Measurements from ENCODE around the gene KLK15.

KLK15 gene, protein sequence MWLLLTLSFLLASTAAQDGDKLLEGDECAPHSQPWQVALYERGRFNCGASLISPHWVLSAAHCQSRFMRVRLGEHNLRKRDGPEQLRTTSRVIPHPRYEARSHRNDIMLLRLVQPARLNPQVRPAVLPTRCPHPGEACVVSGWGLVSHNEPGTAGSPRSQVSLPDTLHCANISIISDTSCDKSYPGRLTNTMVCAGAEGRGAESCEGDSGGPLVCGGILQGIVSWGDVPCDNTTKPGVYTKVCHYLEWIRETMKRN

DNA sequence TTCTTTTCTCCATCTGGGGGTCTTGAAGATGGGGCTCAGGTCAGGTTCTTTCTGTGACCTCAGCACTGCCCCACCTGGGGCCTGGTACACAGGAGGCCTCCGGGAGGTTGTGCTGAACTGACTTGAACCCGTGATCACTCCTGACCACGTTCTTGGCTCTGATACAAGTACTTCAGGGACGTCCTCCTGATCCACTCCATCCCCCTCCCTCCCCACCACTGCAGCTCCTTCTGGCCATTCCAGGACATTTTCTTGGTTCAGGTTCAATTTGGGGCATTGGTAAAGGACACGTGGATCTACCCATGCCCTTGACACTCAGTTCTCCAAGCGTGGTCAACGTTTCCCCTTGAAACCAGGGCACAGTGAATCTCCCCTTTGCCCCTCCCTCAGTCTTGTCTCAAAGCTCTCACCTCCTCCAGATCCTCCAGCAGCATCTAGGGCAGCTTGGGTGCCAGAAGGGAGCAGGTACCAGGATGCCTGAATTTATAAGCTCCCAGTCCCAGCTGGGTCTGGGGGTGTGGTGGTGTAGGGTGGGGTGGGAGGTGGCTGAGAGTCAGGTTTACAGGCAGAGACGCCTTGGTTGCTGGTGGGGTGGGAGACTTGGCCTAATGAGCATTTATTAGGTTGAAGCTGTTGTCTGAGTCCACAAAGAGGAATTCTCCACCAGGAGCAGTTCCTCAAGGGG, at the start of gene KLK15:
KLK15 (minus strand) TSS at position 458 of the 685 bp plus-strand sequence. CDS start 2,082 bp downstream, outside the sequence.
- no peak for TF ChIP-seq ZNF274 (IDR thresholded peaks at IDR 0.05; ENCODE audit: low read depth, low read length)
- H3K4me3 ChIP-seq (ENCODE audit: low read length), result no peak within 1 kb of the TSS

DNA sequence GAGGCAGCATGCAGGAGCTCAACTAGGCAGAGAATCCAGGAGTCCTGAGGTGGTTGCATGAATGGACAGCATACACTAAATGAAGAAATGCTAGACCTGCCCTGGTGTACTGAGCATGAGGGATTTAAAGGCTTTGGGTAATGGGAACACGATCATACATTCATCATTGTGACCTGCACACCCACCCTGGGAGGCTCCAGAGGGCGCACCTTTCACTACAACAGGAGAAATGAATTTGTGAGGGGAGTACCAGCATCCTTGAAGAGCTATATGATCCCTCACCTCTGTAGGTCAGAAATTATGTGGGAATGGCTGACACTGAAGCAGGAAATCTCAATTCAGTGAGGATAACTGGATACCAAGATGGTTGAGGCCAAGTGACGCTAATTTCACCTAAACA, 48.8 kb upstream of the KLK15 start:
- no peak overlapping the region for H3K4me3 ChIP-seq (ENCODE audit: low read length)
- no peak for TF ChIP-seq ZNF274 (IDR thresholded peaks at IDR 0.05; ENCODE audit: low read depth, low read length)

DNA sequence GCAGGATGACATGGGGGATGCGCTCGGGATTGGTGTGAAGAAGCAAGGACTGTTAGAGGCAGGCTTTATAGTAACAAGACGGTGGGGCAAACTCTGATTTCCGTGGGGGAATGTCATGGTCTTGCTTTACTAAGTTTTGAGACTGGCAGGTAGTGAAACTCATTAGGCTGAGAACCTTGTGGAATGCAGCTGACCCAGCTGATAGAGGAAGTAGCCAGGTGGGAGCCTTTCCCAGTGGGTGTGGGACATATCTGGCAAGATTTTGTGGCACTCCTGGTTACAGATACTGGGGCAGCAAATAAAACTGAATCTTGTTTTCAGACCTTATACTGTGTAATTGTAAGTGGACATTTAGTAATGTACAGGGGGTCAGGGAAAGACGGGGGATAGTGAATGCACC, 46.9 kb upstream of the KLK15 start:
- no peak for TF ChIP-seq ZNF274 (IDR thresholded peaks at IDR 0.05; ENCODE audit: low read depth, low read length)
- H3K4me3 ChIP-seq (ENCODE audit: low read length), result no peak overlapping the region

DNA sequence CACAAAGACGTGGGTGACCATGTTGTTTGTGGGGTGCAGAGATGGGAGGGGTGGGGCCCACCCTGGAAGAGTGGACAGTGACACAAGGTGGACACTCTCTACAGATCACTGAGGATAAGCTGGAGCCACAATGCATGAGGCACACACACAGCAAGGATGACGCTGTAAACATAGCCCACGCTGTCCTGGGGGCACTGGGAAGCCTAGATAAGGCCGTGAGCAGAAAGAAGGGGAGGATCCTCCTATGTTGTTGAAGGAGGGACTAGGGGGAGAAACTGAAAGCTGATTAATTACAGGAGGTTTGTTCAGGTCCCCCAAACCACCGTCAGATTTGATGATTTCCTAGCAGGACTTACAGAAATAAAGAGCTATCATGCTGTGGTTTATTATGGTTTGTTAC, 45.5 kb upstream of the KLK15 start:
- TF ChIP-seq ZNF274 (IDR thresholded peaks at IDR 0.05; ENCODE audit: low read depth, low read length), result no peak
- H3K4me3 ChIP-seq (ENCODE audit: low read length), result no peak overlapping the region

DNA sequence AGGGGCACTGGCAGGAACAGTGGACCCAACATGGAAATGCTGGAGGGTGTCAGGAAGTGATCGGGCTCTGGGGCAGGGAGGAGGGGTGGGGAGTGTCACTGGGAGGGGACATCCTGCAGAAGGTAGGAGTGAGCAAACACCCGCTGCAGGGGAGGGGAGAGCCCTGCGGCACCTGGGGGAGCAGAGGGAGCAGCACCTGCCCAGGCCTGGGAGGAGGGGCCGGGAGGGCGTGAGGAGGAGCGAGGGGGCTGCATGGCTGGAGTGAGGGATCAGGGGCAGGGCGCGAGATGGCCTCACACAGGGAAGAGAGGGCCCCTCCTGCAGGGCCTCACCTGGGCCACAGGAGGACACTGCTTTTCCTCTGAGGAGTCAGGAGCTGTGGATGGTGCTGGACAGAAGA, 44.0 kb upstream of the KLK15 start:
- TF ChIP-seq ZNF274 (IDR thresholded peaks at IDR 0.05; ENCODE audit: low read depth, low read length), result no peak
- H3K4me3 ChIP-seq (ENCODE audit: low read length), result no peak overlapping the region

DNA sequence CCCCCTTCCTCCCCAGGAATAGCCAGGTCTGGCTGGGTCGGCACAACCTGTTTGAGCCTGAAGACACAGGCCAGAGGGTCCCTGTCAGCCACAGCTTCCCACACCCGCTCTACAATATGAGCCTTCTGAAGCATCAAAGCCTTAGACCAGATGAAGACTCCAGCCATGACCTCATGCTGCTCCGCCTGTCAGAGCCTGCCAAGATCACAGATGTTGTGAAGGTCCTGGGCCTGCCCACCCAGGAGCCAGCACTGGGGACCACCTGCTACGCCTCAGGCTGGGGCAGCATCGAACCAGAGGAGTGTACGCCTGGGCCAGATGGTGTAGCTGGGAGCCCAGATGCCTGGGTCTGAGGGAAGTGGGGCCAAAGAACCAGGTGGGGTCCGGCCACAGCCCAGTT, 43.1 kb upstream of the KLK15 start:
- H3K4me3 ChIP-seq (ENCODE audit: low read length), result no peak overlapping the region
- no peak for TF ChIP-seq ZNF274 (IDR thresholded peaks at IDR 0.05; ENCODE audit: low read depth, low read length)

DNA sequence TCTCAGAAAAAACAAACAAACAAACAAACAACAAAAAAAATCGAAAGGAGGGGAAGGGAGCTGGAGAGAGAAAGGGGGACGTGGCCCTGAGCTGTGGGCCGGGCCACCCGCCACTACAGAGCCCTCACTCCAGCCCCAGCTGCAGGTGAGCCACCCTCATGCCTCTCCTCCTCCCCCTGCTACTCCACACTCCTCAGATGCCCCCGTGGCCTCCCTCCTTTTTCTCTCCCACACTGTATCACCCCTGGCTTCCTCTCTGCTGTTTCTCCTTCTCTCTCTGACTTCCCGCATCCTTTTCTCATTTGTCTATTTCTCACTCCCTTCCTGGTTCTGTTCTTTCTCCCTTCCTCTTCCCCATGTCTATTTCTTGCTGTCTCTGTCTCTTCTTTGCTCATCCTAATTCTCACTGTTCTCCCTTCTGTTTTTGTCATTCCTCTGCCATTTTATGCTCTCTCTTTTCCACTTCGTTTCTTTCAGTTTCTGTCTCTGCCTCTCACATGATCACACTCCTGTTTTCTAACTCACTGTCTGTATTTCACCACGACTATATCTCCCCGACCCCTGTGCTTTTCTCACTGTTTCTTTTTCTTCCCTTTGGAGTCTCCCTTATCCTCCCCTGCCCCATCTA, 42.5 kb upstream of the KLK15 start:
- peak overlapping the region; percentile 20; the same call in 1 of the 2 replicates for H3K4me3 ChIP-seq (ENCODE audit: low read length)
- TF ChIP-seq ZNF274 (IDR thresholded peaks at IDR 0.05; ENCODE audit: low read depth, low read length), result no peak

DNA sequence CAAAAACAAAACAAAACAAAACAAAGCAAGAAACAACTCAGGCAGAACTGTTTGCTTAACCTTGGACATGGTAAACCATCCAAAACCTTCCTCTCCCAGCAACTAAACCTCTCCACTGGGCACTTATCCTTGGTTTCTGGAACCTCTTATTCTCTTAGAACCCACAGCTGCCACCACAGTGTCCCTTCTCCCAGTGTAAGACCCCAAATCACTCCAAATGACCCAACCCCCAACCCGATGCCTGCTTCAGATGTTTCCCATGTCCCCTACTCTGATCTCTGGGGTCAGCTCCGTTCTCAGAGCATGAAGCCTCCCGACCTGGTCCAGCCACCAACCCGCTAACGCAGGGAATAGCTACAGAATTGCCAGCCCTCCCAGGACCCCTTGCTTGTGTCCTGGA, 40.8 kb upstream of the KLK15 start:
- H3K4me3 ChIP-seq (ENCODE audit: low read length), result no peak overlapping the region
- no peak for TF ChIP-seq ZNF274 (IDR thresholded peaks at IDR 0.05; ENCODE audit: low read depth, low read length)

DNA sequence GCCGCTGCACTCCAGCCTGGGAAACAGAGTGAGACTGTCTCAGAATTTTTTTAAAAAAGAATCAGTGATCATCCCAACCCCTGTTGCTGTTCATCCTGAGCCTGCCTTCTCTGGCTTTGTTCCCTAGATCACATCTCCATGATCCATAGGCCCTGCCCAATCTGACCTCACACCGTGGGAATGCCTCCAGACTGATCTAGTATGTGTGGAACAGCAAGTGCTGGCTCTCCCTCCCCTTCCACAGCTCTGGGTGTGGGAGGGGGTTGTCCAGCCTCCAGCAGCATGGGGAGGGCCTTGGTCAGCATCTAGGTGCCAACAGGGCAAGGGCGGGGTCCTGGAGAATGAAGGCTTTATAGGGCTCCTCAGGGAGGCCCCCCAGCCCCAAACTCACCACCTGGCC, 39.7 kb upstream of the KLK15 start, which contains the start of gene KLK2:
KLK2 (plus strand) TSS at position 384 of the 400 bp plus-strand sequence. CDS start 35 bp downstream, outside the sequence.
- TF ChIP-seq ZNF274 (IDR thresholded peaks at IDR 0.05; ENCODE audit: low read depth, low read length), result no peak
- no peak within 1 kb of the TSS for H3K4me3 ChIP-seq (ENCODE audit: low read length)

DNA sequence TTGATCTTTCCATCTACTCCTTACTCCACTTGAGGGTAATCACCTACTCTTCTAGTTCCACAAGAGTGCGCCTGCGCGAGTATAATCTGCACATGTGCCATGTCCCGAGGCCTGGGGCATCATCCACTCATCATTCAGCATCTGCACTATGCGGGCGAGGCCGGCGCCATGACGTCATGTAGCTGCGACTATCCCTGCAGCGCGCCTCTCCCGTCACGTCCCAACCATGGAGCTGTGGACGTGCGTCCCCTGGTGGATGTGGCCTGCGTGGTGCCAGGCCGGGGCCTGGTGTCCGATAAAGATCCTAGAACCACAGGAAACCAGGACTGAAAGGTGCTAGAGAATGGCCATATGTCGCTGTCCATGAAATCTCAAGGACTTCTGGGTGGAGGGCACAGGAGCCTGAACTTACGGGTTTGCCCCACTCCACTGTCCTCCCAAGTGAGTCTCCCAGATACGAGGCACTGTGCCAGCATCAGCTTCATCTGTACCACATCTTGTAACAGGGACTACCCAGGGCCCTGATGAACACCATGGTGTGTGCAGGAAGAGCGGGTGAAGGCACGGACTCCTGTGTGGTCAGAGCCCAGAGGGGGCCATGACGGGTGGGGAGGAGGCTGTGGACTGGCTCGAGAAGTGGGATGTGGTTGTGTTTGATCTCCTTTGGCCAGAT, 37.2 kb upstream of the KLK15 start:
- no peak overlapping the region for H3K4me3 ChIP-seq (ENCODE audit: low read length)
- TF ChIP-seq ZNF274 (IDR thresholded peaks at IDR 0.05; ENCODE audit: low read depth, low read length), result no peak

DNA sequence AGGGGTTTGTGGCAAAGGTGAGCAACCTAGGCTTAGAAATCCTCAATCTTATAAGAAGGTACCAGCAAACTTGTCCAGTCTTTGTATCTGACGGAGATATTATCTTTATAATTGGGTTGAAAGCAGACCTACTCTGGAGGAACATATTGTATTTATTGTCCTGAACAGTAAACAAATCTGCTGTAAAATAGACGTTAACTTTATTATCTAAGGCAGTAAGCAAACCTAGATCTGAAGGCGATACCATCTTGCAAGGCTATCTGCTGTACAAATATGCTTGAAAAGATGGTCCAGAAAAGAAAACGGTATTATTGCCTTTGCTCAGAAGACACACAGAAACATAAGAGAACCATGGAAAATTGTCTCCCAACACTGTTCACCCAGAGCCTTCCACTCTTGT, 36.1 kb upstream of the KLK15 start:
- no peak overlapping the region for H3K4me3 ChIP-seq (ENCODE audit: low read length)
- TF ChIP-seq ZNF274 (IDR thresholded peaks at IDR 0.05; ENCODE audit: low read depth, low read length), result no peak

DNA sequence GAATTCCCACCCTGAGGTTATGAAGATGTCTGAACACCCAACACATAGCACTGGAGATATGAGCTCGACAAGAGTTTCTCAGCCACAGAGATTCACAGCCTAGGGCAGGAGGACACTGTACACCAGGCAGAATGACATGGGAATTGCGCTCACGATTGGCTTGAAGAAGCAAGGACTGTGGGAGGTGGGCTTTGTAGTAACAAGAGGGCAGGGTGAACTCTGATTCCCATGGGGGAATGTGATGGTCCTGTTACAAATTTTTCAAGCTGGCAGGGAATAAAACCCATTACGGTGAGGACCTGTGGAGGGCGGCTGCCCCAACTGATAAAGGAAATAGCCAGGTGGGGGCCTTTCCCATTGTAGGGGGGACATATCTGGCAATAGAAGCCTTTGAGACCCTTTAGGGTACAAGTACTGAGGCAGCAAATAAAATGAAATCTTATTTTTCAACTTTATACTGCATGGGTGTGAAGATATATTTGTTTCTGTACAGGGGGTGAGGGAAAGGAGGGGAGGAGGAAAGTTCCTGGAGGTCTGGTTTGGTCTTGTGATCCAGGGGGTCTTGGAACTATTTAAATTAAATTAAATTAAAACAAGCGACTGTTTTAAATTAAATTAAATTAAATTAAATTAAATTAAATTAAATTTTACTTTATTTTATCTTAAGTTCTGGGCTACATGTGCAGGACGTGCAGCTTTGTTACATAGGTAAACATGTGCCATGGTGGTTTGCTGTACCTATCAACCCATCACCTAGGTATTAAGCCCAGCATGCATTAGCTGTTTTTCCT, 28.3 kb upstream of the KLK15 start:
- no peak overlapping the region for H3K4me3 ChIP-seq (ENCODE audit: low read length)
- no peak for TF ChIP-seq ZNF274 (IDR thresholded peaks at IDR 0.05; ENCODE audit: low read depth, low read length)

DNA sequence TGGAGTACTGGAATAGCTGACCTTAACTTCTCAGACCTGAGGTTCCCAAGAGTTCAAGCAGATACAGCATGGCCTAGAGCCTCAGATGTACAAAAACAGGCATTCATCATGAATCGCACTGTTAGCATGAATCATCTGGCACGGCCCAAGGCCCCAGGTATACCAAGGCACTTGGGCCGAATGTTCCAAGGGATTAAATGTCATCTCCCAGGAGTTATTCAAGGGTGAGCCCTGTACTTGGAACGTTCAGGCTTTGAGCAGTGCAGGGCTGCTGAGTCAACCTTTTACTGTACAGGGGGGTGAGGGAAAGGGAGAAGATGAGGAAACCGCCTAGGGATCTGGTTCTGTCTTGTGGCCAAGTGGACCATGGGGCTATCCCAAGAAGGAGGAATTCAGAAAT, 27.6 kb upstream of the KLK15 start:
- H3K4me3 ChIP-seq (ENCODE audit: low read length), result no peak overlapping the region
- no peak for TF ChIP-seq ZNF274 (IDR thresholded peaks at IDR 0.05; ENCODE audit: low read depth, low read length)

DNA sequence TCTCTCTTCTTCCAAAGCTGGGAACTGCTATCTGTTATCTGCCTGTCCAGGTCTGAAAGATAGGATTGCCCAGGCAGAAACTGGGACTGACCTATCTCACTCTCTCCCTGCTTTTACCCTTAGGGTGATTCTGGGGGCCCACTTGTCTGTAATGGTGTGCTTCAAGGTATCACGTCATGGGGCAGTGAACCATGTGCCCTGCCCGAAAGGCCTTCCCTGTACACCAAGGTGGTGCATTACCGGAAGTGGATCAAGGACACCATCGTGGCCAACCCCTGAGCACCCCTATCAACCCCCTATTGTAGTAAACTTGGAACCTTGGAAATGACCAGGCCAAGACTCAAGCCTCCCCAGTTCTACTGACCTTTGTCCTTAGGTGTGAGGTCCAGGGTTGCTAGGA, 26.5 kb upstream of the KLK15 start:
- no peak overlapping the region for H3K4me3 ChIP-seq (ENCODE audit: low read length)
- no peak for TF ChIP-seq ZNF274 (IDR thresholded peaks at IDR 0.05; ENCODE audit: low read depth, low read length)

Data from GM08714 (cell line).